Endothelial cell of umbilical vein (primary cell): Measurements from ENCODE around the gene RPL11. TPM values are rescaled to one million over a fixed set of nuclear protein-coding genes. Genes with fewer than 3 reads are reported as not detected.

Experiments used
- BruUV-seq: library from RNA; stranded (reverse); fragments of 400-500 nt; replicated peaks from 2 replicates; lab custom pipeline; 2021; lab: Mats Ljungman, UMichigan
- CTCF ChIA-PET: fragments of 300-600, 350-600 bp; sonication (Branson Sonifier 250); formaldehyde crosslinking; loops from one replicate; lab custom pipeline; 2021; ENCODE audit warnings: antibody characterized with exemption, inconsistent platforms; lab: Charles Lee
- POLR2A ChIA-PET: fragments of 300-600, 350-600 bp; sonication (Branson Sonifier 250); formaldehyde crosslinking; loops from one replicate; lab custom pipeline; 2021; ENCODE audit warnings: antibody characterized with exemption, inconsistent platforms; lab: Charles Lee
- DNase-seq: peaks from one replicate; pipeline ENCODE4 v3.0.0-alpha.2; 2011; ENCODE audit warnings: low read depth, low spot score
- FAIRE-seq: peaks from 2 replicates; lab custom pipeline; 2011; peaks lifted over from hg19 to GRCh38; lab: Jason Lieb, UNC
- H2AFZ ChIP-seq: 2 replicates; pipeline ENCODE4 v1.6.0; 2012; ENCODE audit warnings: low read depth, low read length, control low read depth, inconsistent platforms
- H3K27ac ChIP-seq: 2 replicates; pipeline ENCODE4 v1.5.1; 2011; ENCODE audit warnings: low read depth, mild to moderate bottlenecking, control low read depth, low read length, moderate library complexity; ENCODE audit not compliant: insufficient read depth
- H3K27me3 ChIP-seq, 2 experiments: 2 replicates each; pipeline versions ENCODE4 v1.6.0 to v1.6.1; 2011; ENCODE audit warnings: low read length in 2 of 2, mixed read lengths in 1 of 2; ENCODE audit not compliant: control insufficient read depth in 2 of 2, insufficient read depth in 2 of 2
- H3K36me3 ChIP-seq, 2 experiments: 2 replicates in 1 of 2; 3 replicates in 1 of 2; pipeline ENCODE4 v1.5.1; 2011; ENCODE audit warnings: low read length in 2 of 2, mild to moderate bottlenecking in 1 of 2, moderate library complexity in 1 of 2; ENCODE audit not compliant: control insufficient read depth in 2 of 2, insufficient read depth in 2 of 2; ENCODE audit errors: extremely low read depth in 1 of 2
- H3K4me1 ChIP-seq: 3 replicates; pipeline ENCODE4 v1.5.1; 2011; ENCODE audit warnings: mild to moderate bottlenecking, low read length; ENCODE audit not compliant: control insufficient read depth, insufficient read depth; ENCODE audit errors: extremely low read depth
- H3K4me2 ChIP-seq: 2 replicates; pipeline ENCODE4 v1.6.1; 2011; ENCODE audit warnings: low read length, control low read depth, mixed read lengths; ENCODE audit not compliant: insufficient read depth
- H3K4me3 ChIP-seq, 3 experiments: fragments of 200-600 bp in 1 of 3; sonication (generic), shearing (Covaris generic) in 1 of 3; replicated peaks in 1 of 3; 2 replicates each; pipeline ENCODE4 v1.5.1; 2011 to 2016; ENCODE audit warnings: control low read depth in 3 of 3, low read length in 3 of 3, mild to moderate bottlenecking in 2 of 3, inconsistent platforms in 1 of 3, low read depth in 1 of 3, moderate library complexity in 1 of 3; ENCODE audit not compliant: insufficient read depth in 1 of 3
- H3K79me2 ChIP-seq: 2 replicates; pipeline ENCODE4 v1.6.0; 2012; ENCODE audit warnings: low read length, inconsistent platforms; ENCODE audit not compliant: control insufficient read depth, insufficient read depth
- H3K9ac ChIP-seq: replicated peaks from 2 replicates; pipeline ENCODE3; 2011; ENCODE audit warnings: low read length, control low read depth; ENCODE audit not compliant: insufficient read depth; ENCODE audit errors: extremely low read depth
- H3K9me1 ChIP-seq: replicated peaks from 3 replicates; pipeline ENCODE4 v1.6.0; 2011; ENCODE audit warnings: mild to moderate bottlenecking, low read length; ENCODE audit not compliant: control insufficient read depth, insufficient read depth; ENCODE audit errors: extremely low read depth
- H3K9me3 ChIP-seq: replicated peaks from 2 replicates; pipeline ENCODE4 v1.5.1; 2012; ENCODE audit warnings: low read length, inconsistent platforms; ENCODE audit not compliant: control insufficient read depth, insufficient read depth
- H4K20me1 ChIP-seq: replicated peaks from 2 replicates; pipeline ENCODE3; 2011; ENCODE audit warnings: mild to moderate bottlenecking, low read length; ENCODE audit not compliant: control insufficient read depth, insufficient read depth; ENCODE audit errors: extremely low read depth
- EZH2 ChIP-seq: IDR thresholded peaks from 2 replicates; pipeline ENCODE4 v1.6.1; 2012; ENCODE audit warnings: borderline replicate concordance, low read depth, mild to moderate bottlenecking, moderate library complexity, low read length, inconsistent platforms; ENCODE audit not compliant: severe bottlenecking
- FOS ChIP-seq: IDR thresholded peaks from 2 replicates; pipeline ENCODE4 v1.6.1; 2011; ENCODE audit warnings: mild to moderate bottlenecking, low read length, moderate library complexity, borderline replicate concordance; ENCODE audit not compliant: insufficient read depth
- GATA2 ChIP-seq: IDR thresholded peaks from 2 replicates; pipeline ENCODE4 v1.7.0; 2011; ENCODE audit warnings: low read depth, mild to moderate bottlenecking, moderate library complexity, mixed read lengths, low read length; ENCODE audit not compliant: insufficient read length, insufficient read depth
- MYC ChIP-seq: IDR thresholded peaks from one replicate; pipeline ENCODE4 v1.6.1; 2011; ENCODE audit warnings: mild to moderate bottlenecking, low read depth, low read length
- POLR2A ChIP-seq: IDR thresholded peaks from 2 replicates; pipeline ENCODE4 v1.6.1; 2012; ENCODE audit warnings: low read depth, mild to moderate bottlenecking, control low read depth, low read length
- dilution Hi-C: fragments of 300-500 bp; cut with MboI; formaldehyde crosslinking; loops from one replicate; pipeline ENCODE4 v1.15.0; 2019; ENCODE audit warnings: low sequenced_read_pairs; ENCODE audit not compliant: extremely low pct_ligation_motif_present
- intact Hi-C: fragments of 100-400 bp; cut with micrococcal nuclease; formaldehyde crosslinking; loops from one replicate; pipeline ENCODE4 v1.10.0; 2022
- polyA plus RNA-seq, 4 experiments: library from polyadenylated mRNA; depleted of rRNA in 3 of 4; stranded (reverse) in 3 of 4; unstranded in 1 of 4; fragments of >200 nt; gene quantifications; 2 replicates each; pipeline versions ENCODE4 v1.2.1 to v1.2.3, GENCODE V29; 2011 to 2012; ENCODE audit warnings: missing spikeins in 1 of 4
- total RNA-seq: library from RNA; stranded (reverse); gene quantifications from 2 replicates; pipeline ENCODE4 v1.2.3, GENCODE V29; 2021
- TF ChIP-seq, protein P1 (sequence below), 2 donors: IDR thresholded peaks; 1 replicate in 1 of 2; 2 replicates in 1 of 2; pipeline ENCODE4 v1.5.1; 2011; ENCODE audit warnings: low read length in 2 of 2, mild to moderate bottlenecking in 2 of 2, moderate library complexity in 2 of 2, control low read depth in 1 of 2, inconsistent platforms in 1 of 2, low read depth in 1 of 2; ENCODE audit not compliant: insufficient read depth in 1 of 2; ENCODE audit errors: extremely low read depth in 1 of 2

Gene RPL11
- total and polyA plus RNA-seq, 2 donors (not counting 3 experiments of a cell fraction or from before 2014, with no cell fraction given): 861 to 1,084 TPM

DNA sequence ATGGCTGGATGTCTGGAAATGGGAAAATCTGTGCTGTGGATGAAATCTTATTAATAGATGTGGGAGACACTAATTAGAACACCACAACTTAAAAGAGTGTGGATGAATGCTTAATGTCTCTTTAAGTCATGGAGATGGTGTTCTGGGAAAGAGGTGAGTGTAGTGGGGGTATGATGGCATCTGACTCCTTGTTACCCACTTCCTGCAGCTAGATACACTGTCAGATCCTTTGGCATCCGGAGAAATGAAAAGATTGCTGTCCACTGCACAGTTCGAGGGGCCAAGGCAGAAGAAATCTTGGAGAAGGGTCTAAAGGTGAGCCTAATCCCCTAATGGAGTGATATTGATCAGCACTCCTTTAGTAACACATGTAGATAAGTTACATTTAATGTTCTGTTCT, 2.0 kb downstream of the RPL11 start:
- no peak for FAIRE-seq
- Histone ChIP-seq H3K36me3 (peaks cover 37% of the 10 kb centered on the region in 2 experiments), H3K4me2 (peak overlapping the region; percentile 97), H3K79me2 (peaks cover 70% of the 10 kb centered on the region), H3K4me3 (peak overlapping the region in 2 of 3 experiments; percentile 88 to 96), H3K9ac (peak overlapping the region; percentile 93), H3K27me3 (no peaks in the 10 kb centered on the region), H3K4me1 (peaks cover 30% of the 10 kb centered on the region), H4K20me1 (peaks cover 8% of the 10 kb centered on the region), H3K9me3 (no peaks in the 10 kb centered on the region), H3K9me1 (no peaks in the 10 kb centered on the region), H2AFZ (no peak overlapping the region), H3K27ac (no peak overlapping the region)
- DNase-seq: no peak
- dilution Hi-C loops: no loop called here
- intact Hi-C loops: loop anchor here (2.0 kb wide), 1 partner anchor 139 kb away; no protein-coding TSS in a partner anchor
- no TSS peak for BruUV-seq
- ChIA-PET POLR2A (interaction anchor here (0.6 kb wide), 1 partner anchor 377 kb away, joined by 3 read pairs; no protein-coding TSS in a partner anchor), CTCF (interaction anchor here (1.6 kb wide), 1 partner anchor 50 kb away, joined by 4 read pairs; the partner anchor contains the start of gene ELOA)
- TF ChIP-seq, protein P1, sequence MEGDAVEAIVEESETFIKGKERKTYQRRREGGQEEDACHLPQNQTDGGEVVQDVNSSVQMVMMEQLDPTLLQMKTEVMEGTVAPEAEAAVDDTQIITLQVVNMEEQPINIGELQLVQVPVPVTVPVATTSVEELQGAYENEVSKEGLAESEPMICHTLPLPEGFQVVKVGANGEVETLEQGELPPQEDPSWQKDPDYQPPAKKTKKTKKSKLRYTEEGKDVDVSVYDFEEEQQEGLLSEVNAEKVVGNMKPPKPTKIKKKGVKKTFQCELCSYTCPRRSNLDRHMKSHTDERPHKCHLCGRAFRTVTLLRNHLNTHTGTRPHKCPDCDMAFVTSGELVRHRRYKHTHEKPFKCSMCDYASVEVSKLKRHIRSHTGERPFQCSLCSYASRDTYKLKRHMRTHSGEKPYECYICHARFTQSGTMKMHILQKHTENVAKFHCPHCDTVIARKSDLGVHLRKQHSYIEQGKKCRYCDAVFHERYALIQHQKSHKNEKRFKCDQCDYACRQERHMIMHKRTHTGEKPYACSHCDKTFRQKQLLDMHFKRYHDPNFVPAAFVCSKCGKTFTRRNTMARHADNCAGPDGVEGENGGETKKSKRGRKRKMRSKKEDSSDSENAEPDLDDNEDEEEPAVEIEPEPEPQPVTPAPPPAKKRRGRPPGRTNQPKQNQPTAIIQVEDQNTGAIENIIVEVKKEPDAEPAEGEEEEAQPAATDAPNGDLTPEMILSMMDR (IDR thresholded peaks at IDR 0.05; ENCODE audit: extremely low read depth in 1 of 2, insufficient read depth in 1 of 2, low read depth in 1 of 2, low read length in 2 of 2): no peak
- TF ChIP-seq POLR2A (no peak), MYC (no peak), FOS (no peak), EZH2 (no peak), GATA2 (no peak)
